ENCODE results near the gene ZNRF3. TPM values are rescaled to one million over a fixed set of nuclear protein-coding genes. Genes with fewer than 3 reads are reported as not detected.

The ZNRF3 gene
- total and polyA plus RNA-seq, 4 donors, result 3.5 to 10.2 (median 6.9) TPM

- no peak overlapping the region for H3K9ac ChIP-seq (ENCODE audit: insufficient read depth in 1 of 2, low read length in 2 of 2)
- H3K27me3 ChIP-seq (ENCODE audit: control insufficient read depth in 3 of 3, insufficient read depth in 3 of 3, low read length in 2 of 3), result no peaks in the 10 kb centered on the region
- H3K9me3 ChIP-seq (ENCODE audit: control insufficient read depth in 4 of 4, insufficient read depth in 3 of 4, low read length in 3 of 4), result no peaks in the 10 kb centered on the region
- DNase-seq (no peak), ATAC-seq (ENCODE audit: insufficient read depth, low FRiP score) (peak; percentile 29)
- H3K27ac ChIP-seq (ENCODE audit: low read depth in 1 of 2, low read length in 1 of 2), result no peak overlapping the region
- no peak overlapping the region for H3K4me3 ChIP-seq
- H3K36me3 ChIP-seq (ENCODE audit: control insufficient read depth in 4 of 4, insufficient read depth in 4 of 4, low read length in 4 of 4), result no peaks in the 10 kb centered on the region
- 61 to 78% methylated on average over 5 of the region's 5 CpGs for WGBS, 2 donors
- no peak for TF ChIP-seq CTCF (IDR thresholded peaks at IDR 0.05; ENCODE audit: control extremely low read depth, extremely low read depth)
- H3K4me1 ChIP-seq (ENCODE audit: control insufficient read depth in 5 of 5, insufficient read depth in 5 of 5, low read length in 5 of 5), result peaks cover 6 to 24% (median 12%) of the 10 kb centered on the region in 5 donors
Observed at GRCh38 chr22:28892175-28892731, 8.9 kb downstream of the ZNRF3 start.

- Histone ChIP-seq H3K27me3 (ENCODE audit: control insufficient read depth in 3 of 3, insufficient read depth in 3 of 3, low read length in 2 of 3) (no peaks in the 10 kb centered on the region), H3K4me3 (no peak overlapping the region), H3K36me3 (ENCODE audit: control insufficient read depth in 4 of 4, insufficient read depth in 4 of 4, low read length in 4 of 4) (no peaks in the 10 kb centered on the region), H3K9me3 (ENCODE audit: control insufficient read depth in 4 of 4, insufficient read depth in 3 of 4, low read length in 3 of 4) (no peaks in the 10 kb centered on the region), H3K9ac (ENCODE audit: insufficient read depth in 1 of 2, low read length in 2 of 2) (no peak overlapping the region), H3K27ac (ENCODE audit: low read depth in 1 of 2, low read length in 1 of 2) (no peak overlapping the region), H3K4me1 (ENCODE audit: control insufficient read depth in 5 of 5, insufficient read depth in 5 of 5, low read length in 5 of 5) (peaks cover 6 to 26% (median 15%) of the 10 kb centered on the region in 5 donors)
- 62 to 84% methylated on average over 4 of the region's 4 CpGs for WGBS, 2 donors
- ATAC-seq (ENCODE audit: insufficient read depth, low FRiP score), result no peak
- no peak for DNase-seq
- no peak for TF ChIP-seq CTCF (IDR thresholded peaks at IDR 0.05; ENCODE audit: control extremely low read depth, extremely low read depth)
Observed at GRCh38 chr22:28893810-28894209, 10.4 kb downstream of the ZNRF3 start.

GRCh38 chr22:28894334-28894733 is 11.0 kb downstream of the ZNRF3 start:
- DNase-seq, result no peak

More at GRCh38 chr22:28894334-28894733, 11.0 kb downstream of the ZNRF3 start:
- Histone ChIP-seq H3K4me1 (ENCODE audit: control insufficient read depth in 5 of 5, insufficient read depth in 5 of 5, low read length in 5 of 5) (peaks cover 6 to 30% (median 17%) of the 10 kb centered on the region in 5 donors), H3K9me3 (ENCODE audit: control insufficient read depth in 4 of 4, insufficient read depth in 3 of 4, low read length in 3 of 4) (no peaks in the 10 kb centered on the region), H3K36me3 (ENCODE audit: control insufficient read depth in 4 of 4, insufficient read depth in 4 of 4, low read length in 4 of 4) (no peaks in the 10 kb centered on the region), H3K4me3 (no peak overlapping the region), H3K9ac (ENCODE audit: insufficient read depth in 1 of 2, low read length in 2 of 2) (no peak overlapping the region), H3K27ac (ENCODE audit: low read depth in 1 of 2, low read length in 1 of 2) (no peak overlapping the region), H3K27me3 (ENCODE audit: control insufficient read depth in 3 of 3, insufficient read depth in 3 of 3, low read length in 2 of 3) (no peaks in the 10 kb centered on the region)
- no peak for TF ChIP-seq CTCF (IDR thresholded peaks at IDR 0.05; ENCODE audit: control extremely low read depth, extremely low read depth)
- ATAC-seq (ENCODE audit: insufficient read depth, low FRiP score), result no peak
- 30 to 48% methylated on average over 8 of the region's 8 CpGs for WGBS, 2 donors

Data from lung (tissue), 12 donors.